OCI-LY1 (cell line): Measurements from ENCODE around the gene PRLR.

Experiments
- H2AFZ ChIP-seq: fragments of 200-600 bp; sonication (generic), shearing (Covaris generic); 2 replicates; pipeline ENCODE4 v1.6.0; 2014; ENCODE audit warnings: antibody characterized with exemption, mild to moderate bottlenecking, low read length
- H3F3A ChIP-seq: fragments of 200-600 bp; sonication (generic), shearing (Covaris generic); 2 replicates; pipeline ENCODE4 v1.6.0; 2014; ENCODE audit warnings: mild to moderate bottlenecking, antibody characterized with exemption, low read length, moderate library complexity; ENCODE audit not compliant: insufficient read depth
- H3K27ac ChIP-seq: fragments of 200-600 bp; sonication (generic); 2 replicates; pipeline ENCODE4 v1.5.1; 2014; ENCODE audit warnings: low read length, mixed run types, mild to moderate bottlenecking, low read depth; ENCODE audit not compliant: poor library complexity, severe bottlenecking
- H3K27me3 ChIP-seq: fragments of 200-600 bp; sonication (generic); 2 replicates; pipeline ENCODE4 v1.6.0; 2014; ENCODE audit warnings: antibody characterized with exemption, mild to moderate bottlenecking, low read length, moderate library complexity; ENCODE audit not compliant: insufficient read depth
- H3K36me3 ChIP-seq: fragments of 200-600 bp; sonication (generic); 2 replicates; pipeline ENCODE4 v1.6.1; 2014; ENCODE audit warnings: mild to moderate bottlenecking, antibody characterized with exemption, low read length, moderate library complexity, mixed read lengths; ENCODE audit not compliant: insufficient read depth
- H3K4me1 ChIP-seq: fragments of 200-600 bp; sonication (generic); 2 replicates; pipeline ENCODE4 v1.5.1; 2014; ENCODE audit warnings: mild to moderate bottlenecking, low read length, moderate library complexity; ENCODE audit not compliant: insufficient read depth, severe bottlenecking
- H3K4me2 ChIP-seq: fragments of 200-600 bp; sonication (generic), shearing (Covaris generic); 2 replicates; pipeline ENCODE4 v1.6.1; 2014; ENCODE audit warnings: low read length
- H3K4me3 ChIP-seq: fragments of 200-600 bp; sonication (generic); 2 replicates; pipeline ENCODE4 v1.5.1; 2014; ENCODE audit warnings: low read length, low read depth, mild to moderate bottlenecking, mixed read lengths; ENCODE audit not compliant: poor library complexity, severe bottlenecking
- H3K79me2 ChIP-seq: fragments of 200-600 bp; shearing (Covaris generic); 2 replicates; pipeline ENCODE4 v1.6.1; 2016; ENCODE audit warnings: mixed run types, low read length, mixed read lengths; ENCODE audit not compliant: insufficient read depth
- H3K9ac ChIP-seq: fragments of 200-600 bp; sonication (generic), shearing (Covaris generic); 2 replicates; pipeline ENCODE4 v1.6.1; 2014; ENCODE audit warnings: mild to moderate bottlenecking, low read length, mixed read lengths
- H3K9me2 ChIP-seq: fragments of 200-600 bp; sonication (generic), shearing (Covaris generic); 2 replicates; pipeline ENCODE4 v1.6.1; 2014; ENCODE audit warnings: low read depth, mild to moderate bottlenecking, low read length, mixed read lengths
- H3K9me3 ChIP-seq: fragments of 200-600 bp; shearing (Covaris generic); 2 replicates; pipeline ENCODE4 v1.6.1; 2014; ENCODE audit warnings: low read length, mixed read lengths
- H4K20me1 ChIP-seq: fragments of 200-600 bp; sonication (generic), shearing (Covaris generic); 2 replicates; pipeline ENCODE4 v1.6.0; 2016; ENCODE audit warnings: mild to moderate bottlenecking, low read length; ENCODE audit not compliant: insufficient read depth
- CTCF ChIP-seq: fragments of 200-600 bp; sonication (generic), shearing (Covaris generic); IDR thresholded peaks from 2 replicates; pipeline ENCODE4 v1.5.1; 2017; ENCODE audit warnings: mild to moderate bottlenecking, antibody characterized with exemption, low read length, moderate library complexity, mixed read lengths
- EZH2 ChIP-seq: fragments of 200-600 bp; sonication (generic), shearing (Covaris generic); IDR thresholded peaks from 2 replicates; pipeline ENCODE4 v1.8.0; 2017; ENCODE audit warnings: borderline replicate concordance, mixed run types, mild to moderate bottlenecking, antibody characterized with exemption, low read length, moderate library complexity, mixed read lengths

PRLR gene

GRCh38 chr5:35244171-35244570 is 13.9 kb upstream of the PRLR start:
- H3K36me3 ChIP-seq, result no peaks in the 10 kb centered on the region
- H3K9me2 ChIP-seq, result no peaks in the 10 kb centered on the region
- H3K4me3 ChIP-seq, result no peak overlapping the region
- no peak overlapping the region for H2AFZ ChIP-seq
- H3K27ac ChIP-seq, result no peak overlapping the region
- no peaks in the 10 kb centered on the region for H3K27me3 ChIP-seq
- H3K79me2 ChIP-seq, result no peaks in the 10 kb centered on the region
- H3F3A ChIP-seq, result no peaks in the 10 kb centered on the region
- no peaks in the 10 kb centered on the region for H3K4me1 ChIP-seq
- H4K20me1 ChIP-seq, result no peaks in the 10 kb centered on the region
- H3K9me3 ChIP-seq, result no peaks in the 10 kb centered on the region
- H3K4me2 ChIP-seq, result no peak overlapping the region
- TF ChIP-seq CTCF (no peak), EZH2 (no peak)
- H3K9ac ChIP-seq, result no peak overlapping the region

- H3K36me3 ChIP-seq, result no peaks in the 10 kb centered on the region
- H3K27ac ChIP-seq, result no peak overlapping the region
- no peaks in the 10 kb centered on the region for H3K9me2 ChIP-seq
- H3K27me3 ChIP-seq, result no peaks in the 10 kb centered on the region
- no peak overlapping the region for H3K4me3 ChIP-seq
- no peak overlapping the region for H3K9ac ChIP-seq
- no peaks in the 10 kb centered on the region for H3K9me3 ChIP-seq
- no peak overlapping the region for H2AFZ ChIP-seq
- H4K20me1 ChIP-seq, result no peaks in the 10 kb centered on the region
- no peaks in the 10 kb centered on the region for H3F3A ChIP-seq
- no peak for TF ChIP-seq CTCF
- no peak for TF ChIP-seq EZH2
- H3K4me2 ChIP-seq, result no peak overlapping the region
- H3K4me1 ChIP-seq, result no peaks in the 10 kb centered on the region
- H3K79me2 ChIP-seq, result no peaks in the 10 kb centered on the region
These were observed 12.5 kb upstream of the PRLR start for GRCh38 chr5:35242702-35243258.

- no peaks in the 10 kb centered on the region for H3K79me2 ChIP-seq
- no peaks in the 10 kb centered on the region; the same call in 1 of the 2 replicates for H3K9me2 ChIP-seq
- H3K9ac ChIP-seq, result no peak overlapping the region
- TF ChIP-seq EZH2 (no peak), CTCF (no peak)
- H2AFZ ChIP-seq, result no peak overlapping the region
- H3K36me3 ChIP-seq, result no peaks in the 10 kb centered on the region
- no peaks in the 10 kb centered on the region for H3K9me3 ChIP-seq
- no peak overlapping the region for H3K4me3 ChIP-seq
- H3K27ac ChIP-seq, result no peak overlapping the region
- H3K4me2 ChIP-seq, result no peak overlapping the region
- no peaks in the 10 kb centered on the region for H3K4me1 ChIP-seq
- no peaks in the 10 kb centered on the region for H3K27me3 ChIP-seq
- no peaks in the 10 kb centered on the region for H4K20me1 ChIP-seq
- no peaks in the 10 kb centered on the region for H3F3A ChIP-seq
These were observed 10.6 kb upstream of the PRLR start for GRCh38 chr5:35240892-35241291.
